K562 (cell line): Measurements from ENCODE around the gene AIFM3. TPM values are rescaled to one million over a fixed set of nuclear protein-coding genes. Genes with fewer than 3 reads are reported as not detected.

ENCODE experiments used
- polyA plus RNA-seq, 8 experiments: library from polyadenylated mRNA; depleted of rRNA in 4 of 8; stranded (reverse) in 5 of 8; unstranded in 3 of 8; fragments of >200 nt; fragmentation: Nextera tagmentation in 2 of 8; fragmentation: Illumina TruSeq in 1 of 8; extraction: Ambion mirVana in 2 of 8; extraction: Trizol in 1 of 8; gene quantifications; 2 replicates each; pipeline versions ENCODE4 v1.2.1 to v1.2.3, GENCODE V29; 2011 to 2014; ENCODE audit warnings: inconsistent platforms in 1 of 8, missing spikeins in 1 of 8
- total RNA-seq, 7 experiments: library from RNA; depleted of rRNA in 6 of 7; stranded (reverse); fragments of >200 nt in 6 of 7; fragmentation: Illumina TruSeq in 2 of 7; extraction: Trizol in 2 of 7; gene quantifications; 2 replicates each; pipeline versions ENCODE4 v1.2.1 to v1.2.3, GENCODE V29; 2011 to 2021; ENCODE audit warnings: low replicate concordance in 1 of 7
- TF ChIP-seq, protein P1 (sequence below), 2 experiments: fragments of 450-650 bp; formaldehyde crosslinking in 1 of 2; IDR thresholded peaks; 2 replicates each; pipeline versions ENCODE4 v1.4.0 to v1.6.1; 2014 to 2020; ENCODE audit warnings: mild to moderate bottlenecking in 2 of 2, borderline replicate concordance in 1 of 2, low read depth in 1 of 2

The AIFM3 gene
- total and polyA plus RNA-seq, 9 of the 15 experiments (the other 6 are each of a cell fraction or from before 2014, with no cell fraction given): 0.03 to 0.20 (median 0.07) TPM; not detected in 1

DNA sequence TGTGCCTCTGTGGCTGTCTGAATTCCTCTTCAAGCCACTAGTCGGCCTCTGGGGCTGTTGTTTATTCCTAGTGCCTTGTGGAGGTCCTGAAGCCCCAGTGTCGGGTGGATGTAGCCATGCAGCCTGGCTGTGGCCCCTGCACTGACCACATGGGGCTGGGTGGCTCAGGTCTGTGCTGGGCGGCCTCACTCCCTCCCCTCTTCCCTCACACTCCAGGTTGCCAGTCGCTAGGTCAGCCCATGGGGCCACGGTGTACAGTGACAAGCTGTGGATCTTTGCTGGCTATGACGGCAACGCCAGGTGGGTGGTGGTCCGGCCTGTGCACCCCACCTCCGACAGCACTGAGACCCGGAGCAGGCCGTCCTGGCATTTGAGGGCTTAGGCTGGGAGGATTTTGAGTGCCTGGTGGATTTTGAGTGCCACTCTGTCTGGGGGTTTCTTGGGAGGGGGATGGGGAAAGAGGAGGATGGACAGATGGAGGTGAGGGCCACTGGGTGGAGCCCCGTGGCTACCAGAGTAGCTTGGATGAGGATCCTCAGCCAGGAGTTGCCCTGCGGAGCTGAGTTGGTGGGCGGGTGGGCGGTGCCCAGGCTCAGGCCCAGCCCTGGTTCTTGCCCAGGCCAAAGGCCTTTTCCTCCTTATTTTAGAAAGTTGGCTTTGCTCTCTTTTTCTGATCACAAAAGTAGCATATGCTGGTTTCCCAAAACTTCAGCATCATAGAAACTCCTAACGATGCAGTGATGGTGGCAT is 21.7 kb downstream of the AIFM3 start (continued):
- TF ChIP-seq, protein P1, sequence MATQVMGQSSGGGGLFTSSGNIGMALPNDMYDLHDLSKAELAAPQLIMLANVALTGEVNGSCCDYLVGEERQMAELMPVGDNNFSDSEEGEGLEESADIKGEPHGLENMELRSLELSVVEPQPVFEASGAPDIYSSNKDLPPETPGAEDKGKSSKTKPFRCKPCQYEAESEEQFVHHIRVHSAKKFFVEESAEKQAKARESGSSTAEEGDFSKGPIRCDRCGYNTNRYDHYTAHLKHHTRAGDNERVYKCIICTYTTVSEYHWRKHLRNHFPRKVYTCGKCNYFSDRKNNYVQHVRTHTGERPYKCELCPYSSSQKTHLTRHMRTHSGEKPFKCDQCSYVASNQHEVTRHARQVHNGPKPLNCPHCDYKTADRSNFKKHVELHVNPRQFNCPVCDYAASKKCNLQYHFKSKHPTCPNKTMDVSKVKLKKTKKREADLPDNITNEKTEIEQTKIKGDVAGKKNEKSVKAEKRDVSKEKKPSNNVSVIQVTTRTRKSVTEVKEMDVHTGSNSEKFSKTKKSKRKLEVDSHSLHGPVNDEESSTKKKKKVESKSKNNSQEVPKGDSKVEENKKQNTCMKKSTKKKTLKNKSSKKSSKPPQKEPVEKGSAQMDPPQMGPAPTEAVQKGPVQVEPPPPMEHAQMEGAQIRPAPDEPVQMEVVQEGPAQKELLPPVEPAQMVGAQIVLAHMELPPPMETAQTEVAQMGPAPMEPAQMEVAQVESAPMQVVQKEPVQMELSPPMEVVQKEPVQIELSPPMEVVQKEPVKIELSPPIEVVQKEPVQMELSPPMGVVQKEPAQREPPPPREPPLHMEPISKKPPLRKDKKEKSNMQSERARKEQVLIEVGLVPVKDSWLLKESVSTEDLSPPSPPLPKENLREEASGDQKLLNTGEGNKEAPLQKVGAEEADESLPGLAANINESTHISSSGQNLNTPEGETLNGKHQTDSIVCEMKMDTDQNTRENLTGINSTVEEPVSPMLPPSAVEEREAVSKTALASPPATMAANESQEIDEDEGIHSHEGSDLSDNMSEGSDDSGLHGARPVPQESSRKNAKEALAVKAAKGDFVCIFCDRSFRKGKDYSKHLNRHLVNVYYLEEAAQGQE (IDR thresholded peaks at IDR 0.05; ENCODE audit: borderline replicate concordance): no peak
- TF ChIP-seq, protein P1 (CRISPR knock-in tag; IDR thresholded peaks at IDR 0.05; ENCODE audit: low read depth): 0 out of 2 replicates have a peak, but pooled peaks have one; percentile 25
